Neutrophil (primary cell): ENCODE data around the gene PFKL.

Experiments used
- H3K27ac ChIP-seq: fragments of 200-600 bp; sonication (generic); 2 replicates; pipeline ENCODE4 v1.5.1; 2016; ENCODE audit warnings: mild to moderate bottlenecking, moderate library complexity
- H3K27me3 ChIP-seq: fragments of 200-600 bp; sonication (generic); 2 replicates; pipeline ENCODE4 v1.6.0; 2016; ENCODE audit warnings: mild to moderate bottlenecking
- H3K36me3 ChIP-seq: fragments of 200-600 bp; sonication (generic); 2 replicates; pipeline ENCODE4 v1.5.1; 2017
- H3K4me1 ChIP-seq, 2 experiments: fragments of 200-600 bp in 1 of 2; sonication (generic) in 1 of 2; 1 replicate in 1 of 2; 2 replicates in 1 of 2; pipeline versions ENCODE4 v1.5.1 to v1.6.1; 2013 to 2016; ENCODE audit warnings: low read depth in 1 of 2, low read length in 1 of 2, mild to moderate bottlenecking in 1 of 2, moderate library complexity in 1 of 2; ENCODE audit not compliant: control insufficient read depth in 1 of 2, insufficient read depth in 1 of 2
- H3K4me3 ChIP-seq, 2 experiments: fragments of 200-600 bp in 1 of 2; sonication (generic) in 1 of 2; 1 replicate in 1 of 2; 2 replicates in 1 of 2; pipeline ENCODE4 v1.5.1; 2013 to 2016; ENCODE audit warnings: low read depth in 1 of 2, low read length in 1 of 2, mild to moderate bottlenecking in 1 of 2, moderate library complexity in 1 of 2
- H3K9me3 ChIP-seq: fragments of 200-600 bp; sonication (generic); 2 replicates; pipeline ENCODE4 v1.5.1; 2016
- TF ChIP-seq, protein P1 (sequence below): fragments of 200-600 bp; sonication (generic); IDR thresholded peaks from 2 replicates; pipeline ENCODE4 v1.5.1; 2016; ENCODE audit warnings: antibody characterized with exemption

Gene PFKL

DNA sequence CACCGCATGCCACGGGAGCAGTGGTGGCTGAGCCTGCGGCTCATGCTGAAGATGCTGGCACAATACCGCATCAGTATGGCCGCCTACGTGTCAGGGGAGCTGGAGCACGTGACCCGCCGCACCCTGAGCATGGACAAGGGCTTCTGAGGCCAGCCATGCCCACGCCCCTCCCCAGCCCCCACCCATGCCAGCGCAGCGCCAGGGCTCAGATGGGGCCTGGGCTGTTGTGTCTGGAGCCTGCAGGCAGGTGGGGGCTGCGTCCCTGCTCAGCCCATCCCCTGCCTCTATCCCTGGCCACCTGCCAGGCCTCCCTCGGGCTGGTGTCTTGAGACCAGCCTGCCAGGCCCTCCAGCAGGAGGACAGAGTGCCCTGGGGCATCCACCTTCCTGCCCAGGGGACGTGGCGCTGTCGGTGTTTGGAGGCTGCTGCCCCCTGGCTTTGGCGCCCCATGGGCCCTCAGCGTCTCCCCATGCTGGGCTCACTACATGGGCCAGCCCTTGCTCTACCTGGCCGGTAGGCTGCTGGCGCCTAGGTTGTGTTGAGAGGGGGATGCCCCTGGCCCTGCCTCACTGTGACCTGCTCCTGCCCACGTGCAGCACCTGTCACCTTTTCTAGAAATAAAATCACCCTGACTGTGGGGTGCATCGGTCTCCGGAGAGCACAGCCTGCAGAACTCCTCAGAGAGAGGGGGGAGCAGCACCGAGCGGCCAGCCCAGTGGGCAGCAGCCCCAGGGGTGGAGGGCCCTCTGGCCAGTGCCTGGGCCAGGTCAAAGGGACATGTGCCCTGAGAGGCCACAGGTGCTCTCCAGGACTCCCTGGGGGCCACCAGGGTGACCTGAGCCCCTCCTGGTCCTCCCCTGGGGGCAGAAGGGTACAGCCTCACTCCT lies 27.1 kb downstream of the PFKL start:
- H3K36me3 ChIP-seq = peaks cover 59% of the 10 kb centered on the region
- H3K4me1 ChIP-seq = peaks cover 10% of the 10 kb centered on the region in 2 experiments
- H3K27me3 ChIP-seq = no peaks in the 10 kb centered on the region
- H3K9me3 ChIP-seq = no peaks in the 10 kb centered on the region
- TF ChIP-seq, protein P1, sequence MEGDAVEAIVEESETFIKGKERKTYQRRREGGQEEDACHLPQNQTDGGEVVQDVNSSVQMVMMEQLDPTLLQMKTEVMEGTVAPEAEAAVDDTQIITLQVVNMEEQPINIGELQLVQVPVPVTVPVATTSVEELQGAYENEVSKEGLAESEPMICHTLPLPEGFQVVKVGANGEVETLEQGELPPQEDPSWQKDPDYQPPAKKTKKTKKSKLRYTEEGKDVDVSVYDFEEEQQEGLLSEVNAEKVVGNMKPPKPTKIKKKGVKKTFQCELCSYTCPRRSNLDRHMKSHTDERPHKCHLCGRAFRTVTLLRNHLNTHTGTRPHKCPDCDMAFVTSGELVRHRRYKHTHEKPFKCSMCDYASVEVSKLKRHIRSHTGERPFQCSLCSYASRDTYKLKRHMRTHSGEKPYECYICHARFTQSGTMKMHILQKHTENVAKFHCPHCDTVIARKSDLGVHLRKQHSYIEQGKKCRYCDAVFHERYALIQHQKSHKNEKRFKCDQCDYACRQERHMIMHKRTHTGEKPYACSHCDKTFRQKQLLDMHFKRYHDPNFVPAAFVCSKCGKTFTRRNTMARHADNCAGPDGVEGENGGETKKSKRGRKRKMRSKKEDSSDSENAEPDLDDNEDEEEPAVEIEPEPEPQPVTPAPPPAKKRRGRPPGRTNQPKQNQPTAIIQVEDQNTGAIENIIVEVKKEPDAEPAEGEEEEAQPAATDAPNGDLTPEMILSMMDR = no peak
- H3K27ac ChIP-seq = no peak overlapping the region
- no peak overlapping the region for H3K4me3 ChIP-seq

DNA sequence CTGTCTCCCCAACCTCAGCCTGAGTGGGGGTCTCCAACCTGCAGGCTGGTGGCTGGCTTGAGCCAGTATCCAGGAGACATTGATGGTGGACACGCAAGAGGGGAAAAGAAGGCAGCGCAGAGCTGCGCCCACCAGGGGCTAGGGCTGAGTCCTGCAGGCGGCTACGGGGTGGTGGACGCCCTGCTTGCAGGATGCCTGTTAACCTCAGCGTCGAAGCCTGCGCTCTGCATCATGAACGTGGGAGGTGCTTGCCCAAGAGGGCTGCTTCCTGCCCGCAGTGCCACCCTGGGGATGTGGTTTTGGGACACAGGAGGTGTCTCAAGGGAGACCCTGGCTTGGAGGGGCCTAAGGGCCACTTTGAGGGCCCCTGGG lies 27.7 kb downstream of the PFKL start:
- peaks cover 53% of the 10 kb centered on the region for H3K36me3 ChIP-seq
- H3K27me3 ChIP-seq = no peaks in the 10 kb centered on the region
- H3K27ac ChIP-seq = no peak overlapping the region
- no peak overlapping the region for H3K4me3 ChIP-seq
- no peaks in the 10 kb centered on the region for H3K9me3 ChIP-seq
- TF ChIP-seq, protein P1 = no peak
- peaks cover 10% of the 10 kb centered on the region in 2 experiments for H3K4me1 ChIP-seq

DNA sequence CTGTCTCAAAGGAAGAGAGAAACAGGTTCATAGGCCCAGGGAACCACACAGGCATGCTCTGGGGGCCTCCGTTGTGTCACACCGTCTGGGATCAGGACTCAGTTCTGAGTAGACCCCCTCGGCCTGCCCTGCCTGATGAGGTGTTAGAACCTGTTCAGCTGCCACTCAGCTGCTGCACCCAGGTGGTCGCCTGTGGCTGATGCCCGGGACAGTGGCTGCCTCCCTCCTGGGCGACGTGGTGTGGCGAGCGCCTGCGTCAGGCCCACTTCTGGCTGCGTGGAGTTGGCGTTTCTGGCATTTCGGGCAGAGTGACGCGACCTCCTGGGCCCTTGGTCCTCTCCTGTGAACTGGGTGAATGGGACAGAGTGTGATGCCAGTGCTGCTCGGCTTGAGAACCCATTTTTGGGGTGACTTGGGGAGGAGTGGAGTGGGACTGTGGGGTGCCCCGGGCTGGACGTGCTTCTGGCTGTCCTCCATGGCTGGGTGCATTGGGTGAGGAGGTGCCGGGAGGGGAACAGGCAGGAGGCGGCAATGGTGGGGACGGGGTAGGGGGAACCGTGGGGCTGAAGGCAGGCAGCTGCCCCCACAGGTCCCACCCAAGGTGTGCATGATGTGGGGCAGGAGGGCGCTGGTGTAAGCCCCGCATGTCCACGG lies 28.5 kb downstream of the PFKL start:
- no peak overlapping the region for H3K27ac ChIP-seq
- H3K36me3 ChIP-seq = peaks cover 45% of the 10 kb centered on the region
- no peaks in the 10 kb centered on the region for H3K27me3 ChIP-seq
- H3K4me1 ChIP-seq = peaks cover 10% of the 10 kb centered on the region in 2 experiments
- TF ChIP-seq, protein P1 = no peak
- H3K9me3 ChIP-seq = no peaks in the 10 kb centered on the region
- no peak overlapping the region for H3K4me3 ChIP-seq

DNA sequence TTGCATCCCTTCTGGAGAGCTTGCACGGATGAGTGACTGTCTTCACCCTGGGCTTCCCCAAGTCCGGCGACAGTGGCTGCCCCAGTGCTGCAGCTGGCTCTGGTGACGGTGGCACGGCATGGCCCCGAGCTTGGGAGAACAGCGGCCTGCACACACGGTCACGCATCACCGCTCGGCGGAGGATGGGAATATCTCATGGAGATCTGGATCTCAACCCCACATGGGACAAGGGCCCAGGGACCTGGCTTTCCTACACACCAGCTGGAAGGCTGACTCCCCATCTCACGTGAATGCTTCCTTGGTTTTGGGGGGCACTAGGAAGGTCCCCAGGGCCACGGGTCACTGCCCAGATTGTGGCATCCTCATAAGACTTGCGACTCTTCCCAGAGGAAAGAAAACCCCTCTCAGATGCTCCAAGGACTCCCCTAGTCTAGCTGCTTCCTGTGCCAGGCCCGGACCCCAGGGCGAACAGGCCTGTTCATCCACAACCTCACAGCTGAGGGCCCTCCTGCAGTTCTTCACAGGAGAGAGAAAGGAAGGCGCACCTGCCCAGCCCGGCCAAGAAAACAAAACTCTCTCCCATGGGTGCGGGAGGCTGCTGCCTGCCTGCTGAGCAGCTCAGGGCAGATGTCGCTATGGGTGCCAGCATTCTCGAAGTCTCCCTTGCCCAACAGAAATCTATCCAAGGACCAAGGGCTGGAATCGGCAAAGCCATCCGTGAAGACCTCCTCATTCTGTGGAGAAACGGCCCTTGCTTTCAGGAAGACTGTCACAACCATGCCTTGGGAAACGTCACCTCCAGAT lies 29.4 kb downstream of the PFKL start:
- TF ChIP-seq, protein P1 = no peak
- Histone ChIP-seq H3K4me3 (no peak overlapping the region), H3K9me3 (no peaks in the 10 kb centered on the region), H3K4me1 (peaks cover 10% of the 10 kb centered on the region in 2 experiments), H3K27ac (no peak overlapping the region), H3K27me3 (no peaks in the 10 kb centered on the region), H3K36me3 (peaks cover 36% of the 10 kb centered on the region)

DNA sequence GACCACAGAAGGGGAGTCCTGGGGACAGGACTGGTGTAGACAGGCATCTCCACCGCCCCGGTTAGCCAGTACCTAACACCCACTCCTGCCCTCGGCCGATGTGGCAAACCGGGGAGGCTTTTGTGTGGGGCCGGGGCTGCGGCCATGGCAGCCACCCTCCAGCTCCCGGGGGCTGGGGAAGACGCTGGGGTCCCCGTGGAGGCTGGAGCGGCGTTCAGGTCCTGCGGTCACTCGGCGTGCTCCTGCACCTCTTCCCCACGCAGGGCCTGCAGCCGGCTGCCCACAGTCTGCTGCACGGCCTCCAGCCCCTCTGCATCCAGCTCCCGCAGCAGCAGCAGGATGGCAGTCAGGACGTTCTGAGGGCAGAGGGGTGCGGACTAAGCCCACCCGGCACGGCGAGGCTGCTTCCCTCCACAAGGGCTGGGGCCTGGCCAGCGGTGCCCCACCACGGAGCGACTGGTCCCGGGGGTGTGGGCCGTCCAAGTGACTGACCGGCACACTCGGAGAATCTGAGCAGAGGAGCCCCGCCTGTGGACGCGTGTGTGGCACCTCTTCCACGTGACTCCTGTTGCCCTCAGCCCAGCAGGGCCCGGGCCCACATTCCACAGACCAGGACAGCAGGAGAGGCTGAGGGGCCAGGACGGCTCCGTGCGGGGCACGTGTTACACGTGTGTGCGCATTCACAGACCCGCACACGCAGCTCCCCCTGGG lies 30.3 kb downstream of the PFKL start:
- Histone ChIP-seq H3K36me3 (peaks cover 27% of the 10 kb centered on the region), H3K4me3 (no peak overlapping the region), H3K4me1 (peaks cover 10% of the 10 kb centered on the region in 2 experiments), H3K9me3 (no peaks in the 10 kb centered on the region), H3K27me3 (no peaks in the 10 kb centered on the region), H3K27ac (no peak overlapping the region)
- TF ChIP-seq, protein P1 = no peak
